GM21390 (cell line): ENCODE results near the gene TMEM108.
A peak's percentile ranks its signal among the peaks of the same experiment; 100 is the strongest.
"Not testable (repeated sequence)": the region's sequence is repeated elsewhere in the genome, so short reads cannot be mapped to it uniquely, and the experiment has no call there.

Experiments
- ATAC-seq: cut with Tn5 transposase; IDR thresholded peaks from one replicate; pipeline ENCODE4 v1.9.1; 2021; ENCODE audit not compliant: unreplicated experiment

TMEM108 gene

DNA sequence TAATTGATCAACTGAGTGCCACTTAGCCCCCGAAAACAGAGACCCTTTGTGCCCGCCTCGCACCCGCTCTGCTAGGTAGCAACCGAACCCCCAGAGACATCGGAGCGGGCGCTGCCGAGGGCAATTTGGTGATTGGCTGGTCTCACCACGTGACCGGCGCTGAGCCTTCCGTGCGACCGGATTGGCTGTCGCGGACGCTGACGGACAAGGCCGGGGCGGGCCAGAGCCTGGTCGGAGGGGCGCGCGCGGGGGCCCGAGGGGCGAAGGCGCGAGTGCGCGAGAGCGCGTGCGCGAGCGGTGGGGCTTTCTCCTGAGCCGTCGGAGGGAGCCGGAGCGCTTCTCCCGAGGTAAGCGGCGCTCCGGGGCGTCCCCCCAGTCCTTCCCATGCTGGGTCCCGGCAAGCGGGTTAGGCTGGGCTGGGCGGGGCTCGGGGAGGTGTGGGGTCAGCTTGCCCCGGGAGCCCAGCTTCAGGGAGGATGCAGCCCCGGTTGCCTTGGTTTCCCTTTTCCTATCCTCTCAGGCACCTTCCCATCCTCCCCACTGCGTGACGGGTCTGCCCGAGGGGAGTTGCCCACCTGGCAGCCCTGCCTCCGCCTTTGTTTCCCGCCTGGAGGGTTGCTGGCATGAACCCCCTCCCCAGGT is at the start of gene TMEM108:
TMEM108 (plus strand) TSS at position 303 of the 642 bp plus-strand sequence.
- ATAC-seq, result no peak

DNA sequence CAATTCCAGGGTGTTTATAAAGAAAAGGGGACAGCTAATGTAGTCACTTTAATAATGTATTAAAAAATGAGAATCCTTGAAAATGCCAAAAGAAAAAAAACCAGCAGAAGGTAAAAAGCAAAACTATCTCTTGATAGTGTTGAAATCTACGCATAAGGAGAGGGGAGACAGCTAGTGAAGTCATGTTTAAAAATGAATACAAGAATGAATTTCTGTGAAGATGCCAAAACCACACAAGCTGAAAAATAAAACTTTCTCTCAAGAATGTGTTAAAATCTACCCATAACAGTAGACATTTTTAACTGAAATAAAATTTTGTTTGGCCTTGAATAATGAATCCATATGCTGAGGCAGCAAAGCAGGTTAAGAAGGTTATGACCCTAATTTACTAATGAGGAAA is 42.2 kb upstream of the TMEM108 start:
- ATAC-seq, result no peak

DNA sequence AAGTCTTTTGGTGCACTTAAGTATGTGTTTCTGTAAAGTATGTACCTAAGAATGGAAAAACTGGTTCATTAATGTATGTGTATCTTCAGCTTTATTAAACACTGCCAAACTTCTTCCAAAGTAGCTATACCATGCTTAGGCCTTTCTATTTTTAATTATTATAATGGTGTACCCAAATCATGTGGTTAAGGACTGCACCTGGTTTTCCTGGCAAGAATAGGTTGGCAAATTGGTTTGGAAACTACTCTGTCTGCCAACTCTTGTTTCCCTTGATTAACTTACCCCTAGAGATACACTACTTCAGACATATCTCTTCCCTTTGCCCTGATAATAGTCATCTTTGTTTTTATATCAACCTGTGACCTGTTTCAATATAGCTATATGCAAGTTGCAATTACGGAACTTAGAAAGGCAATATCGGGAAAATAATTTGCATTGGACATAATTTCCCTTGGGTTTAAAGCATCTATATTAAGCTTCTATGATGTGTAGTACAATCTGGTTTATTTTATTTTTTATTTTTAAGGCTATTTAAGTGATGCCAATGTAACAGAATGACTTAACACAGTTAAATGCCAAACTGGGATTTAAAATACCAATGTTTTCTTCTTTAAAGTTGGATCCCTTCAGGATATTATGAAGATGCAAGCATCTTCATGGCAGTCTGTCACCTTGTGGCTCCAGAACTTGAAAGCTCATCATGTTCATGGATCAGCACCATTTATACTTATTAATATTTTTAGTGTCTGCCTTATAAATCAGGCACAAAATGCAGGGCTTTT is 40.6 kb upstream of the TMEM108 start:
- ATAC-seq, result no peak

DNA sequence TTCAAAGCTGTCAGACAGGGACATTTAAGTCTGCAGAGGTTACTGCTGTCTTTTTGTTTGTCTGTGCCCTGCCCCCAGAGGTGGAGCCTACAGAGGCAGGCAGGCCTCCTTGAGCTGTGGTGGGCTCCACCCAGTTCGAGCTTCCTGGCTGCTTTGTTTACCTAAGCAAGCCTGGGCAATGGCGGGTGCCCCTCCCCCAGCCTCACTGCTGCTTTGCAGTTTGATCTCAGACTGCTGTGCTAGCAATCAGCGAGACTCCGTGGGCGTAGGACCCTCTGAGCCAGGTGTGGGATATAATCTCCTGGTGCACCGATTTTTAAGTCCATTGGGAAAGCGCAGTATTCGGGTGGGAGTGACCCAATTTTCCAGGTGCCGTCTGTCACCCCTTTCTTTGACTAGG is 33.2 kb upstream of the TMEM108 start:
- ATAC-seq, result not testable (repeated sequence)

DNA sequence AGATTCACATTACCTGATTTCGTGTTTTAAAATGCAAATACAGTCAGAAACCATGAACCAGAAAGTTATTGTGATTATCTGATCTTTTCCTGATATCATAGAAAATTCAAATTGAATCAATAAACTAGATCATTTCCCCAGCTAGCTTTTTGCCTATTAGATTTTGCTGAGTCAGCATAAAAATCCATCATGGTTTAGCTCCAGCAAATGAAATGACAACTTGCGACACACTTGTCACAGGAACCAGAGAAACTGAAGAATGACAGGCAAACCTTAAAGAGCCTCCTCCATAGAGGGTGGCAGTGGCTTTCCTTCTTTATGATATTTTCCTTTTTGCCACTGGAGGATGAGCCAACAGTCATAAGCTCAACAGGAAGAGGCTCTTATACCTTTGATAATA is 30.6 kb upstream of the TMEM108 start:
- no peak for ATAC-seq

DNA sequence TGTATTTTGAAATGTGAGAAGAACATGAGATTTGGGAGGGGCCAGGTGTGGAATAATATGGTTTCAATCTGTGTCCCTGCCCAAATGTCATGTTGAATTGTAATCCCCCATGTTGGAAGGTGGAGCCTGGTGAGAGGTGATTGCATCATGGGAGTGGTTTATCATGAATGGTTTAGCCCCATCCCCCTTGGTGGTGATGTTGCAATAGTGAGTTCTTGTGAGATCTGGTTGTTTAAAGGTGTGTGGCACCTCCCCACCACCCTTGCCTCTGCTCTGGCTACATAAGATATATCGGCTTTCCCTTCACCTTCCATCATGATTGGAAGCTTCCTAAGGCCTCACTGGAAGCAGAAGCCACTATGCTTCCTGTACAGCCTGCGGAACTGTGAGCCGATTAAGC is 23.9 kb upstream of the TMEM108 start:
- no peak for ATAC-seq

DNA sequence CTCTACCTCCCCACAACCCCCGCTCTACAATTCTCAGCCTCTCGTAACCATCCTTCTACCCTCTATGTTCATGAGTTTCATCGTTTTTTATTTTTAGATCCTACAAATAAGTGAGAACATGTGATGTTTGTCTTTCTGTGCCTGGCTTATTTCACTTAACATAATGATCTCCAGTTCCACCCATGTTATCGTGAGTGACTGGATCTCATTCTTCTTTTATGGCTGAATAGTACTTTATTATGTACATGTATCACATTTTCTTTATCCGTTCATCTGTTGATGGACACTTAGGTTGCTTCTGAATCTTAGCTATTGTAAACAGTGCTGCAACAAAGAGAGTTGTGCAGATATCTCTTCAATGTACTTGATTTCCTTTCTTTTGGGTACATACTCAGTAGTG is 22.6 kb upstream of the TMEM108 start:
- ATAC-seq, result not testable (repeated sequence)

DNA sequence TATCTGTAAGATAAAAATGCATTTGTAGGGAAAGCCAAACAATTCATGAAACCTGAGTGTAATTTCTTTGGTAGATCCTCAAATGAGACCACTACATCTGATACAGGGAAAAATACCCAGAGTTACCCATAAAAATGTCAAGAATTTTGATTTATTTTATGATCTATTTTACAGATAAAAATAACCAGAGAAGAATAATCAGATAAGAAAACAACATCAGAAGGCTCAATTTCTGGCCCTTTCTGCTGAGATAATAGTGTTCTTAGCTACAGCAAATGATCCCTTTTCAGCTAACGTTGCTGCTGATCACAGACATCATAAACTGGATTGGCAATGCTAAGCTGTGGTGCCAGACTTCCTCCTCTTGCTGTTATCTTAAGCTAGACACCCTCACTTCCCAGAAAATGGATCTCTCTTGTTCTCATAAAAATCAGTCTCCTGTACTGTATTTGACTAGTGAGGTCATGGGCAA is 21.3 kb upstream of the TMEM108 start:
- ATAC-seq, result no peak

DNA sequence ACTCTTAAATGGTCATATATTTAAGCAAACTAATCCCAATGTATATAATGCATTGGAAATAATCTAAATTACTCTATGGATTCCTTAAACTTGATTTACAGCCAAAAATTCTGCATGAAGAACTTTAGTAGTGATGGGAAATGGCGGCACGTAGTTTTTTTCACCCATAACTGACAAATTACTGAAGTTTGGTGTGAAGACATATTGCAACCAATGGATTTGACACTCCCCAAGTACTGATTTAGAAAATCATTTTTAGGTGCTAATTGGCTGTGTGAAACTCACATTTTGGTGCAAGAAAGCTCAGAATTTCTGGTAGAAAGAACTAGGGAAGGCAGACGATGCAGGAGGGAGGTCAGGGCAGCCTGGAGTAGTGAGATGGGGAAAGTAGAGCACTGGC is 19.3 kb upstream of the TMEM108 start:
- no peak for ATAC-seq

DNA sequence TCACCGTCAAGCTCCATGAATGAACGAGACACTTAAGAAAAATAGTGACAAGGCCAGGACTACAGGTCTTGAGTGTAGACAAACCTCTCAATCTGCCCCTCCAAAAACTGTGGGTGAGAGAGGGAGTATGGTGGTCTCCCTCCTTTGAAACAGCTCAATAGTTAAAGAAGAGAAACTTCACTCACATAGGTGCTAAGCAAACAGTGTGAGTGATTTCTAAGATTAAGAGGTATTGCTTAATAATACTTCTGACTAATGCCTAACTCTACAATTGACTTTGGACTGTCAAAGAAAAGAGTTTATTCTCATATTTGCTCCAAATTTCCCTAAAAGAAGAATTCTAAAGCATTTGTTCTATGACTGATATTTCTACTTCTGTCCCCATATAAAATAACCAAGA is 17.0 kb upstream of the TMEM108 start:
- no peak for ATAC-seq

DNA sequence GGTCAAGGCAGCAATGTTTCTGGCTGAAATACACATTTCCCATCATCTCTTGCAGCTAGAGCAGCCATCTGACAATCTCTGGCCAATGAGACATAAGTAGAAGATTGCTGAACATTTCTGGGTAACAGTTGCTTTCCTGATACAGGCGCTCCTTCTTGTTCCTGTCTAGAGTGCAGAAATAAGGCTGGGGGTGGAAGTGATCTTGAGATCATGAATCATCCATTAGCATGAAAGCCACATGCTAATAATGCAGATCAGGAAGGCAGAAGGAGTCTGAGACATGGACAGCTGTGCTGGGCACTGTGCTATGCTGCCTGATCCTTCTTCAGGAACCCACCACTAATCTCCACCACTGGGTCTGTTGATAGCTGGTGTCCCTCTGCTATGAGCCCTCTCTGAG is 14.8 kb upstream of the TMEM108 start:
- ATAC-seq, result no peak

DNA sequence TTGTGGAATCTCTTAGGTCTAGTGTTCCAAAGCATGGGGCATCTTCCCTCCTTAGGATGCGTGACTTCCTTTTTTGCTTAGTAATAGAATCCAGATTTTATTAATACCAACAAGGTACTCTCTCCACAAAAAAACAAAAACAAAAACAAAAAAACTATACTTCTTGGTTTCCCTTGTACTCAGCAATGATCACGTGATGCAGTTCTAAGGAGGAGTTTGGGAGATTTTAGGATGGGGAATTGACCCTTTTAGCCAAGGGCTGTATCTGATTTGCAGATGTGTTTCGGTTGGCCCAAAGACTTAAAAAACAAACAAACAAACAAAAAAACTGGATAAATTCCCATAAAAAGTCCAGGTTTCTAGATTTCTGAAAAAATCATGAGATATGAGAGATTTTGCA is 12.6 kb upstream of the TMEM108 start:
- no peak for ATAC-seq

DNA sequence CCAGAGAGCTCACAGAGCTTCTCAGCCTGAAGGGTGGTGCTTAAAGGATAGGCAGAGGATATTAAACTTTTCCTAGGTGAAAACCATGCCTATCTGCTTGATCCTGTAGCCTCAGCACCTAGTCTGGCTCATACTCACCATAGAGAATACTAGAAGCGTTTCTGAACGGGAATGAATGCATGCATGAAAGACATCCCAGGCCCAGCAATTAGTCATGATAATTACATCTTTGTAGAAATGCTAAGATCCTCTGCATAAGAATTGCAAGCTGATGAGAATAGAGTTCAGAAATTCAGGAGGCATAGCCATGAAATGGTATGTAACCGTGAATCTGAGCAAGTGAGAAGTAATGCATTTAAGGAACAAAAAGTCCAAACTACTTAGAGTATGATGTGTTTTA is 5.9 kb upstream of the TMEM108 start:
- ATAC-seq, result no peak

DNA sequence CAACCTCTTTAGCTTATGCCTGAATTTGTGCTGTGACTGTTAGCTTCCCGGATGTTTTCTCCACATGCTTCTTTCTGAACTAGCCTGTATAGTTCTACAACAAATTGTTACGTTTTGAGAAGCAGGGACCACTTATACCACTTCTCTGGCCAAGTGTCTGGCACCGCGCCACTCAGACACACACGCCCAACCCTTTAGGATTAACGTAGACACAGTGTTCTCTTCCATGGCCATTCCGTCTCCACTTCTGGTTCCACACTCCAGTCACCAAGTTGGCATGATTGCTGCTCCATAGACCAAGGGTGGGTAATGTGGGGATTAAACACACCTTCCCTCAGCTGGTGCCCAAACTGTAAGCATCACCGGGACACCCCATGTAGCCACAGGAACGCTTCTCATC is 755 bp upstream of the TMEM108 start:
- no peak for ATAC-seq

DNA sequence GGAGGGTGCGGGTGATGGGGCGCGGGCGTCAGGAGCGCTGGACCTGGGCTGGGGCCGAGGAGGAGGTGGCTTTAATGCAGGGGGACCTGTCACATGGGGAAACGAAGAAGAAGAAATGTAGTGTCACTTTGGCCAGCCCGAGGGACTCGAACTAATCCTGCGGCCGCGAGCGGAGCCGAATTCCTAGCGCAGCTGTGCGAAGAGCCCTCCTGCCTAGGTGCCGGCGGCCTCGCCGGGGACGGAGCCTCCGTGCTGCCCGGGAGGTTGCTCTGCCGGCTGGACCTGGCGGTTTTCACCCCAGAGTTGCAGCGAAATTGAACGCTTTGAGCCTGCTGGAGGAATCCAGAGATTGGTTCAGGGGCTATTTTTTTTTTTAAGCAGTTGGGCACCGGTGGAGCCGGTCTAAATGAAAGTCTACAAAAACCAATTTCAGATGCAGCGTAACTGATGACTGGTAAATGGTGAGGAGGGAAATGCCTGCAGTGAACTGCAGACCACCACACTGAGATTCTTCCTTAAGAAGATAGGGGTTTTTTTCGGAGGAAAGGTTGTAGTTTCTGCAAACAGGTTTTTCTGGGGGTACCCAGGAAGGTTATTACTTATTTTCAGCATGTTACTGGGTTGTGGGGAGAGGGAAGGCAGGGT is 662 bp downstream of the TMEM108 start:
- ATAC-seq, result no peak

DNA sequence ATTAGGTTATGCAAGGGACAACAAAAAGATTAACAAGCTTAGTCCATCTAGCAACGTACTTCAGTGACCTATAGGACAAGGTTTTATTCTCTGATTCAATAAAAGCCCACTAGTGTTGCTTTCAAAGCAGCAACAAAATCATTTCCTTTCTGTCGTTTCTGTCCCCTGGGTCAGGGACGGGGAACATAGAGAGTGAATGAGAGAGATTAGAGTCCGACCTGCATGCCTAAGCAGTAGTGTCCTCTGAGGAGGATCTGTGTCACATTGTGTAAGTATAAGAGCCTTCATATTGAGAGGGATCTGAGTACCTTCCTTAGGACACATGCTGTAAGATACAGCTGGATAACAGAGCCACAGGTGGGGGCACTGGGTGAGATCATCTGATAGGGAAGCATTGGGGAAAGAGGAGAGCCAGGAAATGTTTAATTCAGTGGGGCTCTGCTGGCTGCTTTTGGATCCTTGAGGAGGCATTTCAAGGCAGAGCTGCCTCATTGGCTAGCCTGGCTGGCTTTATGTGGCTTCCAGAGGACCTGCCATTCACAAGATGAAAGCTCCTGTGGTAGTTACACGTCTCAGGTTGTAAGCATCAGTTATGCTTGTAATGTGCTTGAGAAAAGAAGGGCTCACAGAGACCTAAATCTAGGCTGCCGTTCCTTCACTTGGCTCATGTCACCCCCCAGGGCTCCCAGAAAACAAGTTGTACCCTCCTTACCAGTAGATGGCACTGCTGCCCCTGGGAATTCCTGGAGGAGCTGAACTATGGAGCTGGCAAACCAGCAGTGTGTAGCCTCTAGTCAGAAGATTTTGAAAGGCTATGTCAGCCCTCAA is 2.7 kb downstream of the TMEM108 start:
- ATAC-seq, result peak; percentile 66

DNA sequence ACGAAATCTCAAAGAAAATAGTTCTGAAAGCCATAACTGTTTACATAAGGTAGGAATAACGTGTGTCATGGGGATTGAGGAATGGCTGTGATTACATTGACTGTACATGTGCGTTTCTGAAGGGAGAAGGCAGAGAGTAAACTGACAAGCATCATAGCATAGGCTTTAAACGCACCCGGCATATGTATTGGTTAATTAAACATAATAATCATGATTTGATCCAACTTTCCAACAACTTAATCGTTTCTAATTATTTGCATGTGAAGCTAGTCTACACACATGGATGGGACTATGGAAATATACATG is 3.3 kb downstream of the TMEM108 start:
- ATAC-seq, result no peak

DNA sequence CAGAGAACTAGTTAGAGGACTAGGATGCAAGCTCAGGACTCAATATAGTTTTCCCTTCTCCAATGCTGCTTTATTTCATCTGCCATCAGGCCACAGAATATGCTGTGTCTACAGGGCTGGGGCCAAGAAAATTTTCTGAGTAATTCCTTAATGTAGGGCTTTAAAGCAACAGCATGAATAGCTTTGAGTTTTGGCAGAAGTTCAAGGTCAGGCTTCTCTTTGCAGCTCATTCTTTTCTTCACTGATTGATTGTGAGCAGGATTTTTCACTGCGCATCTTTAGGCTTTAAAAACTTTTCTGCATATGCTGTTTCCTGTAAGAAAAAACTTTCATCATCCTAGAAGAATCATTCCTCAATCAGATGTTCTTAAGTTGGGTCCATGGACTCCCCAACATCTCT is 4.6 kb downstream of the TMEM108 start:
- no peak for ATAC-seq

DNA sequence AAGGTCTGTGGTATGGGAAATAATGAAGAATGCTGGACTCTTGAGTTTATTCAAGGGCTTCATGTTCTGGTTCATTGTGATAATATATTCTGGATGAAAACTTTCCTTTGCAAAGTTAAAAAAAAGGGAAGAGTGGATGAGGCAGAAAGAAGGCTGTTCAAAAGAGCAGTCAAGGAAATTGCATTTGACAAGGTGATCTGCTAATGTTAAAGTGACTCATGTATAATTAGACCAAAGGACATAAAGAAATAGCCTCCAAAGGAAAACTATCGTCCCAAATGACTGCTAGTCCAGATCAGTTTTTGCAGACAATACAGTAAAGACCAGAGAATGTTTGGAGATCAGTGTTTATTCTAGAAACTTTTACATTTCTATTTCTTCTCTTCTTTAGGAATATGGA is 9.8 kb downstream of the TMEM108 start:
- ATAC-seq, result no peak

DNA sequence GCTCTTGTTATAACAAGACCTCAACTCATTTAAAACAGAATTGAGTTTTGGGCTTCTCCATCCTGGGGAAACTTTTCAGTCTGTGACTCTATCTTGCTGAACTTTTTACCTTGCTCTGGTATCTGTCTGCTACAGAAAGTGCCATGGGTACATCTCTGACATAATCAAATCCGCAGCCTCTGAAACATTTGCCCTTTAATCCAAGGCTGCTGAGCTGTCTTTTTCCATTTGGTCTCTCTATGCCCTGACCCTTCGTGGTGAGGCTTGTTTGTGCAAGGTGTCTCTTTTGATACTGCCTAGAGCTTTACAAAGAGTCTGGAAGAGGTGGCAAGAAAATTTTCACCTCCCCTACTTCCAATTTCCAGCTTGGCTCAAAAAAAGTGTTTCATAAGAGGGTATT is 11.3 kb downstream of the TMEM108 start:
- no peak for ATAC-seq

DNA sequence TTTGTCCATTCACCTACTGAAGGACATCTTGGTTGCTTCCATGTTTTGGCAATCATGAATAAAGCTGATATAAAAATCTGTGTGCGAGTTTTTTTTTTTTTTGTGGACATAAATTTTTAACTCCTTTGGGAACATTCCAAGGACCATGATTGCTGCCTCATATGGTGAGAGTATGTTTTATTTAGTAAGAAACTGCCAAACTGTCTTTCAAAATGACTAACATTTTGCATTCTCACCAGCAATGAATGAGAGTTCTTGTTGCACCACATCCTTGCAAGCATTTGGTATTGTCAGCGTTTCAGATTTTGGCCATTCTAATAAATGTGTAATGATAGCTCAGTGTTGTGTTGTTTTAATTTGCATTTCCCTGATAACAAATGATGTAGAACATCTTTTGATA is 12.7 kb downstream of the TMEM108 start:
- ATAC-seq, result no peak

DNA sequence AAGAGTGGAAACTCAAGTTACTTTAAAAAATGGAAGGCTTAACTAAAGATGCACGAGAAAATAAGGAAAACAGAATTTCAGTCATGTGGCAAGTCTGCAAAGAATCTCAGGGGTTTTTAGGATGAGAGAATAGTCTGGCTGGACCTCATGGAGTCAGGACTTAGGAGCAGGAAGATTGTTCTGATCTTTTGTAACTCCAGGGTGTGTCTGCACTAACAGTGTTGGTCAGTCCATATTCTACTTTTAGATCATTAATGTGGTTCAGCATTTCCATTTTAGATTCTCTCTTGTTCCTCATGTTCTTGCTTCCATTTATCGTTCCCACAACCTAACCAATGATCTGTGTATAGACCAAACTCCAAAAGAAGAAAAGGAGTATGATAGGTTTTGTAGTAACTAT is 15.3 kb downstream of the TMEM108 start:
- ATAC-seq, result no peak
